ENCODE measurements around the gene DMD.

DNA sequence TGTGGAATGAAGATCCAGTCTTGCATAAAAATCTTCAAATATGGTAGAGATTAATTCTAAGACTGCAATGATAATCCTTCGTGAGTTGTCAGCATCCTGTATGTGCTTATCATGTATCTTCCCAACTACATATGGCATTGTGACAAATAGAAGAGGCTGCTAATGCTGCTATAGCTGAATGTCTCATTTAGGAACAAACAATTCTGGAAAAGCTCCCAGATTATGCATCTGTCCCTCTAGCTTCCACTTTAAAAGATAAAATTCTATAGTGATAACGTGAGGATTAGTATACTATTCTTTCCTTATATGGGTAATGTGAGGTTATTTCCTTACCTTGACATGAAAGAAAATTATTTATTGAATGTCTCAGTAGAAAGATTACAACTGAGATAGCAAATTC, 930.9 kb downstream of the DMD start:
- no peak for TF ChIP-seq EZH2phosphoT487 (IDR thresholded peaks at IDR 0.05; ENCODE audit: insufficient read depth, low read depth)
- TF ChIP-seq EZH2 (IDR thresholded peaks at IDR 0.05; ENCODE audit: insufficient read depth, poor library complexity, severe bottlenecking): no peak

Data from GM23248 (cell line).